Measurements from ENCODE around the gene TIMP2.

- no peak for TF ChIP-seq CTCF (IDR thresholded peaks at IDR 0.05; ENCODE audit: borderline replicate concordance, extremely low read depth, low read length, poor library complexity, severe bottlenecking)
- TF ChIP-seq EZH2 (IDR thresholded peaks at IDR 0.05; ENCODE audit: borderline replicate concordance, low read depth, low read length, severe bottlenecking) = no peak
Observed at GRCh38 chr17:78808163-78808562, 117.0 kb downstream of the TIMP2 start.

Measured in DND-41 (cell line).